Activated CD8-positive, alpha-beta T cell treated with anti-CD3 and anti-CD28 coated beads, Interleukin-2, amount 10 ng/mL, durations not matched to agents 7 days and 5 days (primary cell): Measurements from ENCODE around the gene AKAP7. TPM values are rescaled to one million over a fixed set of nuclear protein-coding genes. Genes with fewer than 3 reads are reported as not detected.

Source experiments
- ATAC-seq: fragments of 150-1000 bp; cut with Tn5 transposase; one replicate; pipeline ENCODE4 v1.10.0; 2021; ENCODE audit warnings: moderate library complexity
- CTCF ChIA-PET: fragments of 350-600 bp; sonication (Branson Sonifier 250); formaldehyde crosslinking; loops from one replicate; lab custom pipeline; 2021; ENCODE audit warnings: antibody characterized with exemption; lab: Charles Lee
- POLR2A ChIA-PET: fragments of 350-600 bp; sonication (Branson Sonifier 250); formaldehyde crosslinking; loops from one replicate; lab custom pipeline; 2021; ENCODE audit warnings: antibody characterized with exemption; lab: Charles Lee
- DNase-seq: peaks from one replicate; pipeline ENCODE4 v3.0.0-alpha.2; 2020
- H3K27ac Mint-ChIP-seq: one replicate; pipeline ENCODE4 v1.8.0; 2021; ENCODE audit warnings: mild to moderate bottlenecking, mixed read lengths
- H3K27me3 Mint-ChIP-seq: one replicate; pipeline ENCODE4 v1.8.0; 2021; ENCODE audit warnings: low read depth, mixed read lengths
- H3K36me3 Mint-ChIP-seq: one replicate; pipeline ENCODE4 v1.8.0; 2021; ENCODE audit warnings: low read depth, mixed read lengths
- H3K4me1 Mint-ChIP-seq: one replicate; pipeline ENCODE4 v1.8.0; 2021; ENCODE audit warnings: low read depth, mixed read lengths
- H3K4me3 Mint-ChIP-seq: one replicate; pipeline ENCODE4 v1.8.0; 2021; ENCODE audit warnings: mild to moderate bottlenecking, mixed read lengths
- H3K9me3 Mint-ChIP-seq: one replicate; pipeline ENCODE4 v1.8.0; 2022; ENCODE audit warnings: mixed read lengths; ENCODE audit not compliant: insufficient read depth
- total RNA-seq, 2 experiments: library from RNA; stranded (reverse); gene quantifications; one replicate each; pipeline ENCODE4 v1.2.3, GENCODE V29; 2021

Gene AKAP7
- total RNA-seq, 2 experiments from 2014 or later, result 7.8 to 9.1 TPM

- Mint-ChIP-seq H3K27ac (no peak overlapping the region), H3K4me1 (peaks cover 41% of the 10 kb centered on the region), H3K27me3 (no peaks in the 10 kb centered on the region), H3K4me3 (no peak overlapping the region), H3K36me3 (peaks cover 35% of the 10 kb centered on the region), H3K9me3 (no peaks in the 10 kb centered on the region)
- POLR2A ChIA-PET, result no interaction called here
- CTCF ChIA-PET, result interaction anchor here (1.2 to 3.9 kb wide), 3 partner anchors 9 to 327 kb away, joined by 3 to 31 read pairs (median 4); no protein-coding TSS in a partner anchor
- ATAC-seq (no peak), DNase-seq (no peak)
Measured at GRCh38 chr6:131206463-131207251, 71.4 kb downstream of the AKAP7 start.

- ATAC-seq (no peak), DNase-seq (no peak)
- H3K4me1 Mint-ChIP-seq, result peaks cover 45% of the 10 kb centered on the region
- H3K27me3 Mint-ChIP-seq, result no peaks in the 10 kb centered on the region
- ChIA-PET CTCF (no interaction called here), POLR2A (no interaction called here)
- H3K9me3 Mint-ChIP-seq, result no peaks in the 10 kb centered on the region
- H3K27ac Mint-ChIP-seq, result no peak overlapping the region
- H3K36me3 Mint-ChIP-seq, result peaks cover 31% of the 10 kb centered on the region
- H3K4me3 Mint-ChIP-seq, result no peak overlapping the region
Measured at GRCh38 chr6:131208787-131209186, 73.5 kb downstream of the AKAP7 start.

GRCh38 chr6:131210469-131210868 is 75.2 kb downstream of the AKAP7 start:
- ChIA-PET CTCF (interaction anchor here (1.2 kb wide), 1 partner anchor 324 kb away, joined by 5 read pairs; no protein-coding TSS in a partner anchor), POLR2A (no interaction called here)
- no peak overlapping the region for H3K4me3 Mint-ChIP-seq
- no peaks in the 10 kb centered on the region for H3K27me3 Mint-ChIP-seq
- peaks cover 29% of the 10 kb centered on the region for H3K36me3 Mint-ChIP-seq
- DNase-seq (no peak), ATAC-seq (no peak)
- H3K27ac Mint-ChIP-seq, result no peak overlapping the region
- H3K4me1 Mint-ChIP-seq, result peaks cover 39% of the 10 kb centered on the region
- H3K9me3 Mint-ChIP-seq, result no peaks in the 10 kb centered on the region

- Mint-ChIP-seq H3K4me1 (peaks cover 32% of the 10 kb centered on the region), H3K27ac (no peak overlapping the region), H3K27me3 (no peaks in the 10 kb centered on the region), H3K9me3 (no peaks in the 10 kb centered on the region), H3K36me3 (peaks cover 30% of the 10 kb centered on the region), H3K4me3 (no peak overlapping the region)
- ATAC-seq (no peak), DNase-seq (no peak)
- ChIA-PET CTCF (no interaction called here), POLR2A (no interaction called here)
Measured at GRCh38 chr6:131212024-131212423, 76.8 kb downstream of the AKAP7 start.

GRCh38 chr6:131212913-131213312 is 77.6 kb downstream of the AKAP7 start:
- H3K4me1 Mint-ChIP-seq, result peaks cover 32% of the 10 kb centered on the region
- ChIA-PET POLR2A (no interaction called here), CTCF (interaction anchor here (0.6 to 2.1 kb wide), 3 partner anchors 14 to 416 kb away, joined by 3 to 12 read pairs (median 4); partner anchors contain the start of gene MED23)
- no peak for ATAC-seq
- no peak for DNase-seq
- no peaks in the 10 kb centered on the region for H3K27me3 Mint-ChIP-seq
- no peak overlapping the region for H3K4me3 Mint-ChIP-seq
- no peaks in the 10 kb centered on the region for H3K9me3 Mint-ChIP-seq
- peaks cover 27% of the 10 kb centered on the region for H3K36me3 Mint-ChIP-seq
- H3K27ac Mint-ChIP-seq, result no peak overlapping the region

- Mint-ChIP-seq H3K9me3 (no peaks in the 10 kb centered on the region), H3K36me3 (peaks cover 22% of the 10 kb centered on the region), H3K4me1 (peaks cover 30% of the 10 kb centered on the region), H3K27me3 (no peaks in the 10 kb centered on the region), H3K4me3 (no peak overlapping the region), H3K27ac (peak overlapping the region; percentile 25)
- no peak for DNase-seq
- ChIA-PET POLR2A (no interaction called here), CTCF (interaction anchor here (1.0 to 2.1 kb wide), 5 partner anchors 14 to 415 kb away, joined by 3 to 12 read pairs (median 4); partner anchors contain the start of gene MED23)
- ATAC-seq, result peak; percentile 67
Measured at GRCh38 chr6:131213501-131213990, 78.3 kb downstream of the AKAP7 start.

- no peaks in the 10 kb centered on the region for H3K9me3 Mint-ChIP-seq
- DNase-seq, result no peak
- ChIA-PET CTCF (no interaction called here), POLR2A (no interaction called here)
- H3K4me1 Mint-ChIP-seq, result peaks cover 25% of the 10 kb centered on the region
- no peaks in the 10 kb centered on the region for H3K27me3 Mint-ChIP-seq
- no peak overlapping the region for H3K27ac Mint-ChIP-seq
- H3K4me3 Mint-ChIP-seq, result no peak overlapping the region
- peaks cover 21% of the 10 kb centered on the region for H3K36me3 Mint-ChIP-seq
- ATAC-seq, result no peak
Measured at GRCh38 chr6:131215219-131215618, 80.0 kb downstream of the AKAP7 start.

- DNase-seq (no peak), ATAC-seq (no peak)
- H3K27me3 Mint-ChIP-seq, result no peaks in the 10 kb centered on the region
- H3K4me3 Mint-ChIP-seq, result no peak overlapping the region
- H3K4me1 Mint-ChIP-seq, result peaks cover 25% of the 10 kb centered on the region
- ChIA-PET CTCF (interaction anchor here (1.1 kb wide), 1 partner anchor 10 kb away, joined by 3 read pairs; no protein-coding TSS in a partner anchor), POLR2A (no interaction called here)
- no peak overlapping the region for H3K27ac Mint-ChIP-seq
- H3K9me3 Mint-ChIP-seq, result no peaks in the 10 kb centered on the region
- H3K36me3 Mint-ChIP-seq, result peaks cover 22% of the 10 kb centered on the region
Measured at GRCh38 chr6:131216246-131216645, 81.0 kb downstream of the AKAP7 start.

GRCh38 chr6:131222773-131223172 is 87.5 kb downstream of the AKAP7 start:
- Mint-ChIP-seq H3K36me3 (peaks cover 26% of the 10 kb centered on the region), H3K9me3 (no peaks in the 10 kb centered on the region), H3K4me1 (peaks cover 5% of the 10 kb centered on the region), H3K27ac (no peak overlapping the region), H3K27me3 (no peaks in the 10 kb centered on the region), H3K4me3 (no peak overlapping the region)
- ATAC-seq (no peak), DNase-seq (no peak)
- ChIA-PET POLR2A (no interaction called here), CTCF (no interaction called here)

- Mint-ChIP-seq H3K9me3 (no peaks in the 10 kb centered on the region), H3K36me3 (peaks cover 26% of the 10 kb centered on the region), H3K27me3 (no peaks in the 10 kb centered on the region), H3K27ac (no peak overlapping the region), H3K4me3 (no peak overlapping the region), H3K4me1 (peaks cover 5% of the 10 kb centered on the region)
- DNase-seq (no peak), ATAC-seq (no peak)
- POLR2A ChIA-PET, result no interaction called here
- CTCF ChIA-PET, result interaction anchor here (0.7 kb wide), 1 partner anchor 40 kb away, joined by 3 read pairs; no protein-coding TSS in a partner anchor
Measured at GRCh38 chr6:131223416-131223815, 88.1 kb downstream of the AKAP7 start.

- peaks cover 25% of the 10 kb centered on the region for H3K36me3 Mint-ChIP-seq
- peaks cover 5% of the 10 kb centered on the region for H3K4me1 Mint-ChIP-seq
- no peaks in the 10 kb centered on the region for H3K27me3 Mint-ChIP-seq
- no peak overlapping the region for H3K27ac Mint-ChIP-seq
- ATAC-seq, result no peak
- H3K4me3 Mint-ChIP-seq, result no peak overlapping the region
- no peak for DNase-seq
- H3K9me3 Mint-ChIP-seq, result peaks cover 4% of the 10 kb centered on the region
- POLR2A ChIA-PET, result no interaction called here
- CTCF ChIA-PET, result no interaction called here
Measured at GRCh38 chr6:131225127-131225526, 89.9 kb downstream of the AKAP7 start.

GRCh38 chr6:131225959-131226358 is 90.7 kb downstream of the AKAP7 start:
- ChIA-PET CTCF (interaction anchor here (1.0 kb wide), 1 partner anchor 27 kb away, joined by 4 read pairs; no protein-coding TSS in a partner anchor), POLR2A (no interaction called here)
- H3K36me3 Mint-ChIP-seq, result peaks cover 23% of the 10 kb centered on the region
- ATAC-seq, result no peak
- no peak overlapping the region for H3K27ac Mint-ChIP-seq
- H3K4me1 Mint-ChIP-seq, result peaks cover 5% of the 10 kb centered on the region
- DNase-seq, result no peak
- H3K9me3 Mint-ChIP-seq, result peaks cover 9% of the 10 kb centered on the region
- no peak overlapping the region for H3K4me3 Mint-ChIP-seq
- H3K27me3 Mint-ChIP-seq, result no peaks in the 10 kb centered on the region
